GM04503 (cell line): ENCODE results near the gene VMAC.

Source experiments
- DNase-seq: peaks from one replicate; pipeline ENCODE4 v3.0.0-alpha.2; 2012; ENCODE audit warnings: low read depth

VMAC gene

DNA sequence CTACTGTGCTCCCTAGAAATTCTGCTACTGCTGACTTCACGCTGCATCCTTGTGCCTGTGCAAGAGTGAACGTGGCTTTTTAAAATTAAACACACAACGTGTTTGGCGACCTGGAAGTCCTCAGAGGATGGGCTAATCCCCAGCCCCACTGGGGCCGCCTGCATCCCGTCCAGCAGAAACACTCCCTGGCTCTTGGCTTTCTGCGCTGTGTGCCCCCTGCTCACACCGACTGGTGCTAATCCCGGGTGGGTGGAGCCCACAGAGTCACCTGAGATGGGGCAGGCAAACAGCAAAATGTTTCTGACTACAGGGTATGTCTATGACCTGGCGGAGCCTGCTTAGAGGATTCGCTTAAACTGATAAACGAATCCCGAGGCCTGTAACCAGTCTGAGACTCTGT, 24.5 kb downstream of the VMAC start:
- no peak for DNase-seq

DNA sequence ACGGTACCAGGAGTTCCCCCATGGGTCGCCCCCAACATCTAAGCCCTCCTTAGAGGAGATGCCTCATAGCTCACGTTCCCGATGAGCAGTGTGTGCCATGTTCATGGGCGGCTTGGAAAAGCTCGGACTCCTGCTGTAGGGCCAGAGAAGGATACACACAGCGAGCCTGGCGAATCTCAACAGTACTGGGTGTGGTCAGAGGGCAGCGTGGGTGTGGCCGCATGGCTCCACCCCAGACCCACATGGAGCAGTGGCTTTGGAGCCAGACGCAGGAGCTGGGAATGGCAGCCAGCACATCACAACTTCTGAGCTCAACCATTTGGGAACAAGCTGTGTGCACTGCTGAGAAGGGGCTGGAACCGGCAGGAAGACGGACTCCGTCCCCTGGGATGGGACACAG, 25.0 kb downstream of the VMAC start:
- no peak for DNase-seq

DNA sequence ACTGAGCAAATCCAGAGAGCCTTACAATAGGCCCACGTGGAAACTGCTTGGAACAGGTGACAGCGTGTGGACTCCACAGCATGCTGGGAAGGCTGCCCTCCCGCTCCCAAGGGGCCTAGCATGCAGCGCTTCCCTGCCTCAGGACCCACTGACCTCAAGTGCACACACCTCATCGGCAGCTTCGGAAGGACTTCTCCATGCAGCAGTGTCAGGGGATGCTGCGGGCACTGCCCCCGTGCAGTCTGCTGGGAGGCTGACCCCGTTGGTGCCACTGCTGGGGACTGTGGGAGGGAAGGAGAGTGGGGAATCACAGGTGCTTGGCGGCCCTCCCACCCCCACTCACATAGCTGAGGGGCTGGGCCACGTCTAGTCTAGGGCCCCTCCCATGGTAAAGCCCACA, 26.6 kb downstream of the VMAC start:
- DNase-seq = no peak

DNA sequence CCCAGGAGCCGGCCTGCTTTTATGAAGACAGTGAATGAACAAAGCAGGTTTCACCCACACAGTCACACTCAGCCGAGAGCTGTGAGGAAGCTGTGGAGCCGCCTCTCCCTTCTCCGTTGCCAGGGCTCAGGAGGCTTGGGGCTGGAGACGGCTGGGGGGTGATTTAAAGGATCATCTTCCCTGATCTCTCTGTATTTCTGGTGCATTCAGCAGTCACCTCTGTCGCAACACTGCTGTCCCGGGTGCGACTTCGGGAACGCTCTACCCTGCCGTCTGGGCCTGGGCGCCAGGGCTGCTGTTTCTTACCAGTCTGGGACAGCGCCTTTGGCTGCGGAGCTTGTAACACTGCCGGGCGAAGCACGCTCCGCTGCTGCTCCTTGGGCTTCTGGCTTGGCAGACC, 27.5 kb downstream of the VMAC start:
- no peak for DNase-seq

DNA sequence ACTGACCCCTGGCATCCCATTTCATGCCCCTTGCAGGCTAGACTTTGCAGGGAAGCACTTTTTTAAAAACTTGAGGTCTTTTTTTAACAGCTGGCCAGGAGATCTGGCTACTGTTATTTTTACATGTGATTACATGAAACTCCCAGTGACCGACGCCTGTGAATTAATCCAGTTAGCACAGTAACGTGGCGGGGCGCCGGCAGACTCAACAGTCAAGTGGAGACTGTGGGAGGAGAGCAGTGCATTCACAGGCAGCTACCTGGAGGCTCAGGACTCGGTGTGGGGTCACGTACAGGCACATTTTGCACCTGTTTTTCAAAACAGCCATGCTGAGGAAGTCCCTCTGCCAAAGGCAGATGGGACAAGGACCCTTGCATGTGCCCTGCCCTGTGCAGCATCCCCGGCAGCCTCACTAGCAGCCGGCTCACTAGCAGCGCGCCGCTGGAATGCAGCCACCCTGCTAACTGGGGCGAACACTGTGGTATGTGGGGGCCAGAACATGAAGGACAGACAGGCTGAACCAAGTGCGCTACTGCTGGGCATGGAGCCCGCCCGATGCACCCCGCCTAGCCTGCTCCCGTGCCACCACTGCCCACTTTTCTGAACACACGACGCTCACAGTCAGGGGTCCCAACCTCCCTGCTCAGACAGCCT, 28.1 kb downstream of the VMAC start:
- DNase-seq = no peak

DNA sequence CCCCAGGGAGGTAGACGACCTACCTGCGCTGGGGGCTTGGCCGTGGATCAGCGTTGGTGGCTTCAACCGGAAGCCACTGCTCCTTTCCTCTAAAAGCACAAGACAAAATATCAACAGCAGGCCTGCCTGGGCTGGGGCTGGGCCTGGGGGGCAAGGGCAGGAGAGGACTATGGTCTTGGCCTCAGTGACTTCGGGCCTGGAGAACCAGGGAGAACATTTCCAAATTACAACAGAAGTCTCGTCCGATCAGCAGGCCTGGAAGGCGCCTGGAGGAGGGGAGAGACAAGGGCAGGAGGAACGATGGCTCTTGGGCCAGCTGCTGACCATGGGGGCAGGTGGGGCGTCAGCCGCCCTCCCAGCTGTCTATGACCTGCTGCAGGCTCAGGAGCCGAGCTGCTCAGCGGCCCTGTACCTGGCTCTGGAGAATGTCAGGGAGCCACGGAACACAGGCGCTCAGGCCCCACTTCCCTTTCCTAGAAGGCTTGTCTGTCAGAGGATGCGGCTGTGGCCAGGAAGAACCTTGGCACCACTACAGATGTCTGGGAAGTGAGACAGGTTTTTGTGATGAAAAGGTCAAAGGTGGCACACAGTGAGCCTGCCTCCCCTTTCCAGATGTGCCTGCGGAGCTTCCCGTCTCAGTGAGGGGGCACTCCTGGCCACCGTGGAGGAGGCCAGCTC, 28.9 kb downstream of the VMAC start:
- DNase-seq = no peak

DNA sequence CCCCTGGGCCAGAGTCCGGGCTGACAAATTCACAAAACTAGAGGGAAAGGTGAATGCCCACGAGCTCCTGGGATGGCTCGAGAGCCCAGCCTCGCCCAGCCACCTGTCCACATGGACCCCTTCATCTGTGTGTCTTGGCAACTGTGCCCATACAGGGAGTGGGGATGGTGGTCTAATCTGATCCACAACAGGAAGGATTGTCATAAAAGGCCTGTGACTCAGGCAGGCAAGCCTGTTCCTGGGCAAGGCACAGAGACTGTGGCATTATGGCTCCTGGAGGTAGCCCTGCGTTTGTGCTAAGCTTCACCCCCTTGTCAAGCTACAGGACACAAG, 29.4 kb downstream of the VMAC start:
- DNase-seq = no peak

DNA sequence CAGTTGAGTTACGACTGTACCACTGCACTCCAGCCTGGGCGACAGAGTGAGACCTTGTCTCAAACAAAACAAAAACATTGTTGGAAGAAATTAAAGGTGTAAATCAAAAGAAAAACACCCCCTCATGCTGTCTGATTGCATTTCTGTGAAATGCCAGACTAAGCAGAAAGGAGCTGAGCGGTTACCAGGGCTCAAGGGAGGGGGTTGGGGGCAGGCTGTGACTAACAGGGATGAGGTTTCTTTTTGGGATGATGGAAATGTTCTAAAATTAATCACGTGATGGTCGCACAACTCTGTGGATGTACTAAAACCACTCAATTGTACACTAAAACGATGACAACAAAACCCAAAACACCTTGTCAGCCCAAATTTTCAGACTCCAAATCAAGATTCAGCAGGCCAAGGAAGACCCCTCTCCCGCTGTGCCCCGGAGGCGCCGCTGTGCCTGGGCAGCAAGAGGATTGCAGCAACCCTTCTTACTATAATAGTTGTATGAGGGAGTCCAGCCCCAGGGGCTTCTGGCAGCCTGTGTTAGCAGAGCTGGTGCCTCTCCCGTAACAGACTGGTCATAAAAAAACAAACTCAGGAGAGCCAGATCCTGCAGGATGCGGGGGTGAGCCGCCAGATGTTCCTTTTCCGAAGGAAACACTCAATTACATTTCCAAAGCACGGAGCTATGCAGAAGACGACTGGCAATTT, 30.3 kb downstream of the VMAC start:
- DNase-seq = no peak

DNA sequence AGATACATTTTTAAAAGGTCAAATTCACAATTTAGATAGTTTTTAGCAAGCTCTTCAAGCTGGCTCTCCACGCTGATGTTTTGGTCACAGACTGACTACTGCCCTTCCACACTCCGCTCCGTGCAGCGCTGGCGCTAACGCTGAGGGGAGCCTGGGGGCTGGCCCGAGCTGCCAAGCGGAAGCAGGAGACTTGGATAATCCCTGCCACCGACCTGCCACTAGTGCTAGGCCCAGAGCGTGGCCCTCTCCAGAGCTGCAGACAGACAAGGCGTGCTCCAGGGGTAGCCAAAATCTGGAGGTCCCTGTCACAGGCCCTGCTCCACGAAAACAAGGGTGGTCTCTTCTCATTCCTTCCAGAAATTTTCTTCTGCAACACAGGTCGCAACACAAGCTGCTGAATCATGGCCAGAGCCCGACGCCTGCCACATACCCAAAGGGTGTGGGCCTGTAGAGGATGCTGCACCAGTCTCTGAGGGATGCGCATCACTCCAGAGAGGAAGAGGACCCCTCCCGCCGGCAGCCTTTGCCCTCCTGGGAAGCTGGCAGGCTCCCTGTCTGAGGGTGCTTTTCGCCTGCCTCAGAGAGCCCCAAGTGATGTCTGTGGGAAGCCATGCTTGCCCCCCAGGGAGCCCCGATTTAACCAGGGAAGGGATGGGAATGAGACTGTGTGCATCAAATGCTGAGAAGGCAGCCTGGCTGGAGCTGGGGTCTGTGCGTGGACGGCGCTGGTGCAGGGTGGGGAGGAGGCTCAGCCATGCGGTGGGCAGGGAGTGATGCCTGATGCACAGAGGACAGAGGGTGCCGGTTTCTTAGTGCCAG, 31.0 kb downstream of the VMAC start:
- no peak for DNase-seq

DNA sequence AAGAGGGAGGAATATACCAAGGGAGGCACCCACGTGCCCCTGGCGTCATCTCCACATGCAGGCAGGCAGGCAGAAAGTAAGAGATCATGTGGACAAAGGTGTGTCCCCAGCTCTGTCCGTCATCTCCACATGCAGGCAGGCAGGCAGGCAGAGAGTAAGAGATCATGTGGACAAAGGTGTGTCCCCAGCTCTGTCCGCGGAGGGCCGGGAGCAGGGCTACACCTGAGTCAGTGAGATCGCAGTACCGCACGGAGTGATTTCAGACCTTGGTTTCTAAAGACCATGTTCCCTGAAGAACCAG, 31.6 kb downstream of the VMAC start:
- DNase-seq = no peak

DNA sequence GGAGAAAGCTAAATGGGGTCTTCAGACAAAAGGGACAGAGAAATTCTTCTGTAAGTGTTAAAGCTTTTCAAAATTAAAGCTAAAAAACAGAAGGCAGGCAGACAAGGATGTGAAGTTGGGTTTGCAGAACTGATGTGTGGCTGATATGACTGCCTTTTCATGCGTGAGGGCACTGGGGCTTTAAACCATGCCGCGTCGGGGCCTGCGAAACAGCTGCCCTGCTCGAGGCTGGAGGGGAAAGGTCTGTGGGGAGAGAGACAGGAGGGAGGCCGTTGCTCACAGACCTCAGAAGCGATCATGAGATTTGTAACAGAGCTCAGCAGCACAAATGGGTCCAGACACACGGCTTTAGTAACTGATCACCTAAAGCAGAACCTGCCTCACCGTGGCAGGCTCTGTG, 32.9 kb downstream of the VMAC start:
- no peak for DNase-seq

DNA sequence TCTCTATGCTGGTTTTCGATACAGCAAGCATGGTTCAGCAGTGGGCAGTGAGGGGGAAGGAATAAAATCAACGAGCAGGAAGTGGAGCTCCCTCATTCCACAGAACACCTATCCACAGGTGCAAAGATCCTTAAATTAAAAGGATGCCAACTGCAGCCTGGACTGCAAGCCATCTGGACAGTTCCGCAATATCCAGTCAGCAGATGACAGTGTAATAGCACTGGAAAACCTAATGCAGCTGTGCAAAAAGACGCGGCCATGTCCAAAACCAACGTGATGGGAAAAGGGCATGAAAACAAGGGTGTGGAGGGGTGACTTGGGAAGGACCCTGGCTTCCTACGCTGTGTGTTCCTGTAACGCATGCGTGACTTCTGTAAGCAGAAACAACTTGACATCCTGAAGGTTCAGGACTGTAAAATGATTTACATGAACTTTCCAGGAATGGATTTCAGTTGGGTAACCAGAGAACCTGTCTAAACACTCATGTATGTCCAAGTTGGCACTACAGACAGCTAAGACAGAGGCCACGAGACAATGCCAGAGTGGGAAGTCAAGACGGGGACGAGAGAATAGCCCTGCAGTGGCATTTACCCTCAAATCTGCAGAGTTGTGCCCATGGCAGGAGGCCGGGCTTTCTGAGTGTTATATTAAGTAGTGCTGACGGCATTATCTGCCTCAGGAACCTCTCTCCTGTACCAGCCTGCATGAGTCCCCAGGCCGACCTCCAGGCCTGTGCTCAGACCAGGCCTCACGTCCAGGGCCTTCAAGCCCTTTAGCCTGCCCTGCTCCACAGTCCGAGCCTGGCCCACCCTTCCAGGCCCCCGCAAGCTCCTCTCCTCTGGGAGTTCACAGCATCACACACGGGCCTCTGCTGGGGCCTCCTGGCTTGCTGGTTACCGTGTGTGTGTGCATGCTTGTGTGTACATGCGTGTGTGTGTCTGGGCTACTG, 35.9 kb downstream of the VMAC start:
- DNase-seq = no peak

DNA sequence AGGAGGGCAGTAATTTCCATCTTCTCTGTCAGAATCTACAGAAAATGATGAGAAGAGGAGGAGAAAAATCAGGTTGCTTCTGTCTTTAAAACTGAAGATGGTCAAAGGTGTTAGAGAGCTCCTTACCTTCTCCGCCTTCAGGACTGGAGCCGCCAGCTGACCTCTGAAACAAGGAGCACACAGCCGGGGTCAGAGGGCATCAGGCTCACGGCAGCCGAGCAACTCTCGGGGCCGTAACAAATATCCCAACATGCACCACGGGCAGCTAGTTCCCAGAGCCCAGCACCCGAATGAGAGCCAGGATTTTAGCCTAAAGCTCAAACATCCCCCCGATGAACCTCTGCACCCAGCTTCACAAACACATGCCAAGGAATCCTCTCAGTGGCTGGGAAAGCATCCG, 37.0 kb downstream of the VMAC start:
- DNase-seq = no peak

DNA sequence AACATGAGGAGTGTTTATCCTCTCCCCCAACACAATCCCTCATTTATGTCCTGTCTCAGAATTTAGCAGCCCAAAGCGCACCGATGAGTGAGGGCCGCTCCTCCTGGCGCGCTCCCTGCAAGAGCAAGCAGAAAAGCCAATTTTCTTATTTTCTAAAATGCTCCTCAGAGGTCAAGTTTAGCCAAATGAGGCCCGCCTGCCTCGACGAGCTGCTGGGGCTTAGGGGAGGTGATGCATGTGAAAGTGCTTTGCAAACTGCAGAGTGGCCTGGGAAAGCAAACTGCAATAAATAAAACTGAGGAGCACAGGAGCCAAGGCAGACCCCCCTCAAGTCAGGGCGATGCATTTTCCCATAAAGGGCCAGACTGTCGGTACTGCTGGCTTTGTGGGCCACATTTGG, 38.4 kb downstream of the VMAC start:
- DNase-seq = no peak

DNA sequence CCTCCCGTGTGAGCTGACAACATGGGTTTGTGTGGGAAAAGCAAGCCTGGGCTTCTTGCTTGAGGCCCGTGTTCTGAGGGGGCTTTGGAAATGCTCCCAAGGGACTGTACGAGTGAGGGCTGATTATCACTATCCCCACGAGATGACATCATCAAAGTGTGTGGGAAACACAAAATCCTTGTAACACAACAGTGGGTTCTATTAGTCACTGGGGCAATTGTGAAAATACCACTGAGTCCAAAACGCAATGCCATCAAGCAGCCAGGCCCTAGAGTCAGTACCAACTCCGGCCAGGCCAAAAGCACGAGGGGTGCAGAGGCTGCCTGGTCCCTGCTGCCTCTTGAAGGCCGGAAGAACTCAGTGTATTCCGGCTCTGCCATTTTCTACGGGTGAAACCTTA, 39.0 kb downstream of the VMAC start:
- no peak for DNase-seq

DNA sequence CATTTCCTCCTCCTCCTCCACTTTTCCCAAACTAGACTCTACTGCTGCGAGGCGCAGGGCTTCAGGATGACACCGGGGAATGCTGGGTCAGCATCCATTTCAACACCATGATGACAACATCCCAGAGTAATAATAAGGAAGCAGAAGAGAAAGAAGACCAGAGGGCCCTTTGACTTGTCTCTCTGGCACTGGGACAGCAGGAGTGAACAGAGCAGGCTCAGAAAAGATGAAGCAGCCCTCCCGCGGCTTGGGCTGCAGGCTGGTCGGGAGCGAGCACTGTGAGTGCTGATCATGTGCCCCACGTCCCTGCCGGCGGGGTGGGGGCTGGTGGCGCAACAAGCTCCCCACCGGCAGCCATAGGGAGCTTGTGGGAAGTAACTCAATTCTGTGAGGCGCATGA, 42.8 kb downstream of the VMAC start:
- no peak for DNase-seq

DNA sequence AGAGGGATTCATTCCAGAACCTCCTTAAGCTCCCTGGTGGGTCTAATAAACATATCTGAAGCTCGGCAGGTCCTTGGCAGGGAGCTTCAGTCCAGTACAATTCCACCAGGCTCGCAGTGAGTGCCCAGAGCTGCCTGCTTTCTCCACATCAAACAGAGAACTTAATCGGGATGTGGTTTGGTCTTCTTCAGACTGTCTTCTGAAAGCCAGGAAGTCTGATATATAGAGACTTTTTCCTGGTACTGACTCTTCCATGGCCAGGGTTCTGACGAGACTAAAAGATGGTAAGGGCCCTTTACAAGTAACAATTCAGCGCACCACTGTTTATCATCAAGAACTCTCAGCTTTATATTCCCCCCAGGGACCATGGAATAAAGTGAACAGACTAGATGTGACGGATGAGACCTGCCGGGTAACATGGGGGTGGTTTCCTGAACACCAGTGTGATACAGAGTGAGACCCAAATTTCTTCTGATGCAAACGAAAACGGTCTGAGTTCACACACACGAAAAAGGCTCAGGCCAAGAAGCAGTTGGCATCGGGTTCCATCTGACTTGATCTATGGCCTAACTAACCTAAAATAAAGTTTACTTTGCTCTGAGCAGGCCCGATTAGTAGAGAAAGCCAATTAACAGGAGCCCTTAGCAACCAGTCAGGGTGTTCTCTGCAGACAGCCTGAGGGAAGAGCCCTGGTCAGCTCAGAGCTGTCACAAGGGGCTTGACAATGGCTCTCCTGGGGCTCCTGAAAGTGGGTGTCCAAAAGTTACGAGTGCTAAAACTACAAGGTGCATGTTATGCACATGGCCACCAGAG, 44.3 kb downstream of the VMAC start:
- DNase-seq = no peak

DNA sequence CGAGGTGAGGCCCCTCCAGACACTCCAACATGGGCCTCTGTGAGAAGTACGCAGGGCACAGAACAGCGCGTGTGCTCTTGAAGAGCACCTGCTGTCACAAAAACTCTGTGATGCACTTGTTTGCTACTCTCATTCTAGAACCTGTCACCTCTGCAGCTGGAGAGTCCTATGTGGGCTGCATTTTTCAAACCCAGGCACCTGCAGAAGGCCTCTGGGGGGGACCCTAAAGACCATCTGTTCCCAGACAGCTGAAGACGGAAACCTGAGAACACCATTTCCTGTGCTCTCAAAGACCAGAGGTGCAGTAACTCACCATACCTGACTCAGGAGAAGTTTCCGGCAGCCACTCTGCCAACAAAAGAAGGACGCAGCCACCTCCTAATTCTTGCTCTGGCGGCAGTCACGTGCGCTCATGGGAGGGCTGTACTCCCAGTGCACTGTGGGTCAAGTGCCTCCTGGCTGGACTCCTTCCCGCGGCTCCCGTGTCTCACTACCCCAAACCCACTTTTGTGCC, 45.2 kb downstream of the VMAC start:
- no peak for DNase-seq

DNA sequence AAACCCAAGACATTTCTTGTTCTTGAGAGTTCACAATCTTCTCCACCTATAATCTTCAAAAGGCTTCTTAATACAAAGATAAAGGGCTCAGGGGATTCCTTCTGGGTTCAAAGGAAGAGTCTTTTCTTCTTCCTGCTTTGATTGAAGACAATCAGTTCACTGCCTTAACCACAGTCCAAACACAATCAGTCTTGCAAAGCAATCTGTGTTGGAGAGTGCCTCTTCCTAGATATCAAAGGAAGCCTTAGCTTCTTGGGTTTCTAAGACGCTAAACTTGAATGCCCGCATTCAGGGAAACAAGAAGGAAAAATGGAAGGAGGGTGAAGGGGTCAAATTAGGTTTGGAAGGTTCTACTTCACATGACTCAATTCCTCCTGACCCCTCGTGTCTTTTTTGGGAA, 46.1 kb downstream of the VMAC start:
- DNase-seq = no peak

DNA sequence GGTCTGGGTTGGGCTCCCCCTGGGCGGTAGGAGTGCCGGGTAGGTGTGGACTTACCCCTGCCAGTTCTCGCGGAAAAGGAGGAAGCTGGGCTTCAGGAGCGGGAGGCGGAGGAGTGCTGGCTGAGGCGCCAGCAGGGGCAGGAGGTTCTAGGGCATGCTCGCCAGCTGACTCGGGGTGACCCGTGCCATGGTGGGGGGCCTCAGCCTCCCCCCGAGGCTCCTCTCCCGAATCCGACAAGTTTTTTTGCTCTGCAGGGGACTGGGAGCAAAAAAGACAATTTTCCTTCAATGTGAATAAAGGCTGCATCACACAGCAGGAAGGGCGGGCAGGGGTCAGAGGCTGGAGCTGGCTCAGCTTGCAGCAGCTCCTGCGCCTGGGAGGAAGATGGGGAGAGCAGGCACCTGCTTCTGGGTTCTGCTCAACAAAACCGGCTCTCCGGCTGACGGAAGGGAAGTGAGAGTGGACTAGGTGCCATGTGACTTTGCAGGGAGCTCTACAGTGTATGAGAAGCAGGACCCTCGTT, 46.7 kb downstream of the VMAC start:
- no peak for DNase-seq
